H1 (cell line): ENCODE results near the gene ZSCAN12.

ENCODE experiments used
- CTCF ChIP-seq, 3 experiments: IDR thresholded peaks; 1 replicate in 2 of 3; 2 replicates in 1 of 3; pipeline versions ENCODE4 v1.5.1 to v1.6.1; 2011; ENCODE audit warnings: low read length in 3 of 3, mild to moderate bottlenecking in 3 of 3, inconsistent platforms in 2 of 3, low read depth in 1 of 3, moderate library complexity in 1 of 3; ENCODE audit not compliant: insufficient read depth in 1 of 3; ENCODE audit errors: control extremely low read depth in 1 of 3
- JUN ChIP-seq: IDR thresholded peaks from 2 replicates; pipeline ENCODE4 v1.6.1; 2011; ENCODE audit warnings: low read depth, mild to moderate bottlenecking, improper control_type of control experiment, low read length
- KDM4A ChIP-seq: IDR thresholded peaks from one replicate; pipeline ENCODE4 v1.7.1; 2012; ENCODE audit warnings: low read depth, mild to moderate bottlenecking, moderate library complexity, low read length, inconsistent platforms; ENCODE audit not compliant: severe bottlenecking
- POLR2A ChIP-seq, 2 experiments: IDR thresholded peaks; 1 replicate in 1 of 2; 2 replicates in 1 of 2; pipeline ENCODE4 v1.6.1; 2011; ENCODE audit warnings: low read depth in 2 of 2, low read length in 2 of 2, mild to moderate bottlenecking in 2 of 2; ENCODE audit errors: control extremely low read depth in 1 of 2
- POLR2AphosphoS5 ChIP-seq: IDR thresholded peaks from 2 replicates; pipeline ENCODE4 v1.6.1; 2011; ENCODE audit warnings: low read depth, low read length
- RAD21 ChIP-seq, 2 experiments: IDR thresholded peaks in 1 of 2; conservative IDR thresholded peaks in 1 of 2; 2 replicates each; pipeline ENCODE4 v1.6.1; 2011; ENCODE audit warnings: low read depth in 2 of 2, low read length in 2 of 2, improper control_type of control experiment in 1 of 2, inconsistent platforms in 1 of 2, mild to moderate bottlenecking in 1 of 2, moderate library complexity in 1 of 2
- TAF1 ChIP-seq: IDR thresholded peaks from 2 replicates; pipeline ENCODE4 v1.6.1; 2011; ENCODE audit warnings: mild to moderate bottlenecking, low read depth, low read length
- USF2 ChIP-seq: IDR thresholded peaks from 2 replicates; pipeline ENCODE4 v1.6.1; 2011; ENCODE audit warnings: low read length, improper control_type of control experiment
- YY1 ChIP-seq: IDR thresholded peaks from 2 replicates; pipeline ENCODE4 v1.6.1; 2011; ENCODE audit warnings: low read depth, mild to moderate bottlenecking, low read length

GRCh38 chr6:28337121-28337520 lies 62.4 kb downstream of the ZSCAN12 start:
- TF ChIP-seq POLR2AphosphoS5 (no peak), YY1 (no peak), CTCF (IDR thresholded peaks at IDR 0.05; ENCODE audit: control extremely low read depth in 1 of 3, insufficient read depth in 1 of 3, low read depth in 1 of 3, low read length in 3 of 3) (no peak), POLR2A (IDR thresholded peaks at IDR 0.05; ENCODE audit: control extremely low read depth in 1 of 2, low read depth in 2 of 2, low read length in 2 of 2) (0 out of 3 replicates have a peak, but pooled peaks of 1 of the 2 experiments have one; percentile 21), RAD21 (IDR thresholded peaks at IDR 0.05 in 1 of 2, conservative IDR thresholded peaks at IDR 0.05 in 1 of 2; ENCODE audit: low read depth in 2 of 2, low read length in 2 of 2) (no peak), KDM4A (no peak), TAF1 (no peak), USF2 (no peak), JUN (no peak)
